GM23338 (cell line): ENCODE data around the gene CAMSAP2. TPM values are rescaled to one million over a fixed set of nuclear protein-coding genes. Genes with fewer than 3 reads are reported as not detected.

Experiments used
- ATAC-seq: fragments of 200-7000 bp; cut with Tn5 transposase; 3 replicates; pipeline ENCODE4 v1.9.1; 2020
- DNase-seq: peaks from one replicate; pipeline ENCODE4 v3.0.0-alpha.2; 2015; ENCODE audit warnings: low spot score
- H2AFZ ChIP-seq: fragments of 200-600 bp; sonication (generic); 2 replicates; pipeline ENCODE4 v1.8.0; 2016; ENCODE audit warnings: antibody characterized with exemption, mild to moderate bottlenecking, moderate library complexity
- H3F3A ChIP-seq: fragments of 200-600 bp; sonication (generic); replicated peaks from 2 replicates; pipeline ENCODE4 v1.8.0; 2017; ENCODE audit warnings: antibody characterized with exemption, mixed run types, low read depth
- H3K27ac ChIP-seq: fragments of 200-600 bp; sonication (generic); 2 replicates; pipeline ENCODE4 v1.6.1; 2016; ENCODE audit warnings: low read depth
- H3K27me3 ChIP-seq: fragments of 200-600 bp; sonication (generic); 2 replicates; pipeline ENCODE4 v1.8.0; 2016; ENCODE audit warnings: mild to moderate bottlenecking, mixed run types, moderate library complexity; ENCODE audit not compliant: insufficient read depth
- H3K36me3 ChIP-seq: fragments of 200-600 bp; sonication (generic); 2 replicates; pipeline ENCODE4 v1.8.0; 2016; ENCODE audit warnings: mild to moderate bottlenecking; ENCODE audit not compliant: insufficient read depth
- H3K4me1 ChIP-seq: fragments of 200-600 bp; sonication (generic); 2 replicates; pipeline ENCODE4 v1.8.0; 2016; ENCODE audit warnings: mild to moderate bottlenecking, moderate library complexity; ENCODE audit not compliant: insufficient read depth
- H3K4me2 ChIP-seq: fragments of 200-600 bp; sonication (generic); 2 replicates; pipeline ENCODE4 v1.7.1; 2017; ENCODE audit warnings: mixed run types
- H3K4me3 ChIP-seq: fragments of 200-600 bp; sonication (generic); 2 replicates; pipeline ENCODE4 v1.6.1; 2016; ENCODE audit warnings: mixed run types
- H3K79me2 ChIP-seq: fragments of 200-600 bp; sonication (generic); replicated peaks from 2 replicates; pipeline ENCODE4 v1.8.0; 2017; ENCODE audit warnings: mild to moderate bottlenecking; ENCODE audit not compliant: insufficient read depth
- H3K9me2 ChIP-seq: fragments of 200-600 bp; sonication (generic); 2 replicates; pipeline ENCODE4 v1.8.0; 2017; ENCODE audit not compliant: insufficient read depth
- H4K20me1 ChIP-seq: fragments of 200-600 bp; sonication (generic); replicated peaks from 2 replicates; pipeline ENCODE4 v1.8.0; 2017; ENCODE audit warnings: mild to moderate bottlenecking; ENCODE audit not compliant: insufficient read depth
- H3K27ac Mint-ChIP-seq: 2 replicates; pipeline ENCODE4 v1.8.0; 2020; ENCODE audit warnings: inconsistent platforms, mild to moderate bottlenecking, moderate library complexity, mixed read lengths
- H3K27me3 Mint-ChIP-seq: 3 replicates; pipeline ENCODE4 v1.8.0; 2022; ENCODE audit warnings: low read depth, mild to moderate bottlenecking, moderate library complexity, mixed read lengths, inconsistent platforms; ENCODE audit not compliant: insufficient read depth, poor library complexity
- H3K36me3 Mint-ChIP-seq: 3 replicates; pipeline ENCODE4 v1.8.0; 2021; ENCODE audit warnings: low read depth, mild to moderate bottlenecking, inconsistent platforms, moderate library complexity, mixed read lengths
- H3K4me1 Mint-ChIP-seq: 3 replicates; pipeline ENCODE4 v1.8.0; 2020; ENCODE audit warnings: mild to moderate bottlenecking, inconsistent platforms, mixed read lengths
- H3K4me3 Mint-ChIP-seq: 3 replicates; pipeline ENCODE4 v1.8.0; 2021; ENCODE audit warnings: moderate library complexity, mild to moderate bottlenecking, inconsistent platforms, mixed read lengths
- H3K9me3 Mint-ChIP-seq: 3 replicates; pipeline ENCODE4 v1.8.0; 2020; ENCODE audit warnings: moderate library complexity, mild to moderate bottlenecking, inconsistent platforms, mixed read lengths
- CREB1 ChIP-seq: fragments of 250-450 bp; sonication (Bioruptor Pico); IDR thresholded peaks from 2 replicates; pipeline ENCODE4 v1.5.0; 2020; ENCODE audit warnings: low read depth, mild to moderate bottlenecking, moderate library complexity
- CTCF ChIP-seq, 2 experiments: fragments of 200-600 bp in 1 of 2; sonication (generic) in 1 of 2; conservative IDR thresholded peaks; 2 replicates each; pipeline versions ENCODE4 v1.5.1 to v1.6.1; 2016 to 2017; ENCODE audit warnings: antibody characterized with exemption in 2 of 2, low read depth in 2 of 2, mild to moderate bottlenecking in 2 of 2, moderate library complexity in 1 of 2
- ETS1 ChIP-seq: IDR thresholded peaks from 2 replicates; pipeline ENCODE4 v1.6.1; 2016; ENCODE audit warnings: antibody characterized with exemption
- NANOG ChIP-seq: IDR thresholded peaks from 2 replicates; pipeline ENCODE4 v1.6.1; 2016; ENCODE audit warnings: antibody characterized with exemption, borderline replicate concordance
- STAT1 ChIP-seq: IDR thresholded peaks from one replicate; pipeline ENCODE4 v1.6.1; 2016; ENCODE audit warnings: antibody characterized with exemption; ENCODE audit not compliant: unreplicated experiment
- ZNF331 ChIP-seq: fragments of 250-450 bp; sonication (Bioruptor Pico); IDR thresholded peaks from 2 replicates; pipeline ENCODE4 v1.5.0; 2020; ENCODE audit warnings: low read depth, mild to moderate bottlenecking, moderate library complexity
- polyA plus RNA-seq: library from polyadenylated mRNA; unstranded; fragments of >200 nt; fragmentation: Nextera tagmentation; extraction: Ambion mirVana; gene quantifications from 2 replicates; pipeline ENCODE4 v1.2.1, GENCODE V29; 2016
- total RNA-seq: library from RNA; depleted of rRNA; stranded (reverse); fragments of >200 nt; shearing (Covaris generic); gene quantifications from 2 replicates; pipeline ENCODE4 v1.2.3, GENCODE V29; 2014
- TF ChIP-seq, protein P1 (sequence below): fragments of 250-450 bp; sonication (Bioruptor Pico); IDR thresholded peaks from 2 replicates; pipeline ENCODE4 v1.5.0; 2020; ENCODE audit warnings: mild to moderate bottlenecking, moderate library complexity

Gene CAMSAP2
- total and polyA plus RNA-seq, 2 experiments from 2014 or later = 9.1 to 21.3 TPM

DNA sequence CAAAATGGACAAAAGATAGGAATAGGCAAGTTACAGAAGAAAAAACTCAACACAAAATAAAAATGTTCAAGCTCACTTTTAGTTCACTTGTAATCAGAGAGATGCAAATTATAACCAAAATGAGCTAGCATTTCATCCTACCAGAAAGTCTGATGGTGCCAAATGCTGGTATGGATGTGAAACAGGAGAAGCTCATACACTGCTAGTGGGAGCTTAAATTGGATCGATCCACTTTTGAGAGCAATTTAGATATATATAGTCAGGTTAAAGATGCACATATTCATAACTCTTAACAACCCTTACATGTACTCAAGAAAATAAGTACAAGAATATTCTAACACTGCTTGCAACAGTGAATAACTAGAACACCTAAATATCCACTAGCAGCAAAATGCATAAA is 18.5 kb upstream of the CAMSAP2 start (continued):
- TF ChIP-seq CTCF (conservative IDR thresholded peaks at IDR 0.05; ENCODE audit: low read depth in 2 of 2) (no peak), ETS1 (no peak), STAT1 (no peak)
- TF ChIP-seq, protein P1, sequence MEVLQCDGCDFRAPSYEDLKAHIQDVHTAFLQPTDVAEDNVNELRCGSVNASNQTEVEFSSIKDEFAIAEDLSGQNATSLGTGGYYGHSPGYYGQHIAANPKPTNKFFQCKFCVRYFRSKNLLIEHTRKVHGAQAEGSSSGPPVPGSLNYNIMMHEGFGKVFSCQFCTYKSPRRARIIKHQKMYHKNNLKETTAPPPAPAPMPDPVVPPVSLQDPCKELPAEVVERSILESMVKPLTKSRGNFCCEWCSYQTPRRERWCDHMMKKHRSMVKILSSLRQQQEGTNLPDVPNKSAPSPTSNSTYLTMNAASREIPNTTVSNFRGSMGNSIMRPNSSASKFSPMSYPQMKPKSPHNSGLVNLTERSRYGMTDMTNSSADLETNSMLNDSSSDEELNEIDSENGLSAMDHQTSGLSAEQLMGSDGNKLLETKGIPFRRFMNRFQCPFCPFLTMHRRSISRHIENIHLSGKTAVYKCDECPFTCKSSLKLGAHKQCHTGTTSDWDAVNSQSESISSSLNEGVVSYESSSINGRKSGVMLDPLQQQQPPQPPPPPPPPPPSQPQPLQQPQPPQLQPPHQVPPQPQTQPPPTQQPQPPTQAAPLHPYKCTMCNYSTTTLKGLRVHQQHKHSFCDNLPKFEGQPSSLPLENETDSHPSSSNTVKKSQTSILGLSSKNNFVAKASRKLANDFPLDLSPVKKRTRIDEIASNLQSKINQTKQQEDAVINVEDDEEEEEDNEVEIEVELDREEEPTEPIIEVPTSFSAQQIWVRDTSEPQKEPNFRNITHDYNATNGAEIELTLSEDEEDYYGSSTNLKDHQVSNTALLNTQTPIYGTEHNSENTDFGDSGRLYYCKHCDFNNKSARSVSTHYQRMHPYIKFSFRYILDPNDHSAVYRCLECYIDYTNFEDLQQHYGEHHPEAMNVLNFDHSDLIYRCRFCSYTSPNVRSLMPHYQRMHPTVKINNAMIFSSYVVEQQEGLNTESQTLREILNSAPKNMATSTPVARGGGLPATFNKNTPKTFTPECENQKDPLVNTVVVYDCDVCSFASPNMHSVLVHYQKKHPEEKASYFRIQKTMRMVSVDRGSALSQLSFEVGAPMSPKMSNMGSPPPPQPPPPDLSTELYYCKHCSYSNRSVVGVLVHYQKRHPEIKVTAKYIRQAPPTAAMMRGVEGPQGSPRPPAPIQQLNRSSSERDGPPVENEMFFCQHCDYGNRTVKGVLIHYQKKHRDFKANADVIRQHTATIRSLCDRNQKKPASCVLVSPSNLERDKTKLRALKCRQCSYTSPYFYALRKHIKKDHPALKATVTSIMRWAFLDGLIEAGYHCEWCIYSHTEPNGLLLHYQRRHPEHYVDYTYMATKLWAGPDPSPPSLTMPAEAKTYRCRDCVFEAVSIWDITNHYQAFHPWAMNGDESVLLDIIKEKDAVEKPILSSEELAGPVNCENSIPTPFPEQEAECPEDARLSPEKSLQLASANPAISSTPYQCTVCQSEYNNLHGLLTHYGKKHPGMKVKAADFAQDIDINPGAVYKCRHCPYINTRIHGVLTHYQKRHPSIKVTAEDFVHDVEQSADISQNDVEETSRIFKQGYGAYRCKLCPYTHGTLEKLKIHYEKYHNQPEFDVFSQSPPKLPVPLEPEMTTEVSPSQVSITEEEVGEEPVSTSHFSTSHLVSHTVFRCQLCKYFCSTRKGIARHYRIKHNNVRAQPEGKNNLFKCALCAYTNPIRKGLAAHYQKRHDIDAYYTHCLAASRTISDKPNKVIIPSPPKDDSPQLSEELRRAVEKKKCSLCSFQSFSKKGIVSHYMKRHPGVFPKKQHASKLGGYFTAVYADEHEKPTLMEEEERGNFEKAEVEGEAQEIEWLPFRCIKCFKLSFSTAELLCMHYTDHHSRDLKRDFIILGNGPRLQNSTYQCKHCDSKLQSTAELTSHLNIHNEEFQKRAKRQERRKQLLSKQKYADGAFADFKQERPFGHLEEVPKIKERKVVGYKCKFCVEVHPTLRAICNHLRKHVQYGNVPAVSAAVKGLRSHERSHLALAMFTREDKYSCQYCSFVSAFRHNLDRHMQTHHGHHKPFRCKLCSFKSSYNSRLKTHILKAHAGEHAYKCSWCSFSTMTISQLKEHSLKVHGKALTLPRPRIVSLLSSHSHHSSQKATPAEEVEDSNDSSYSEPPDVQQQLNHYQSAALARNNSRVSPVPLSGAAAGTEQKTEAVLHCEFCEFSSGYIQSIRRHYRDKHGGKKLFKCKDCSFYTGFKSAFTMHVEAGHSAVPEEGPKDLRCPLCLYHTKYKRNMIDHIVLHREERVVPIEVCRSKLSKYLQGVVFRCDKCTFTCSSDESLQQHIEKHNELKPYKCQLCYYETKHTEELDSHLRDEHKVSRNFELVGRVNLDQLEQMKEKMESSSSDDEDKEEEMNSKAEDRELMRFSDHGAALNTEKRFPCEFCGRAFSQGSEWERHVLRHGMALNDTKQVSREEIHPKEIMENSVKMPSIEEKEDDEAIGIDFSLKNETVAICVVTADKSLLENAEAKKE = no peak

DNA sequence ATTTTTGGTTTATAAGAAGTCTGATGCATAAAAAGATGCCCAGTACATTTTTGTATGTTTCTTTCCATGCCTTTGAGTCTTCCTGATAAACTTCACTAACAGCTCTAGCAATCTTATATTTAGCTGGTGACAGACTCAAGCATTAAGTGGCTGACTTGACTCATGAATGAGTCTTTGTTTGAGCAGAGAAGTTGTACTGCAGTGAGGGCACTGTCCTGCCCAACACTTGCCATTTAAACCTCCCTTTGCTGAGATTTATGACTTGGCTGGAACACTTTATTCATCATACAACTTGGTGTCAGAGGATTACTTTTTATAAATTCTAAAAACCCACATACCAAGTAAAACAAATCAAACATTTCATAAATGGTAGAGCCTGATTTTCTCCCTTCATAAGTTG is 14.6 kb upstream of the CAMSAP2 start:
- no peaks in the 10 kb centered on the region for H3K4me1 Mint-ChIP-seq
- no peak overlapping the region for H3K4me2 ChIP-seq
- no peaks in the 10 kb centered on the region for H3F3A ChIP-seq
- no peaks in the 10 kb centered on the region for H3K9me3 Mint-ChIP-seq
- H3K9me2 ChIP-seq = no peaks in the 10 kb centered on the region
- no peak overlapping the region for H3K4me3 Mint-ChIP-seq
- ATAC-seq (no peak), DNase-seq (no peak)
- no peaks in the 10 kb centered on the region for H4K20me1 ChIP-seq
- no peaks in the 10 kb centered on the region for H3K79me2 ChIP-seq
- no peaks in the 10 kb centered on the region for H3K4me1 ChIP-seq
- H3K36me3 ChIP-seq = no peaks in the 10 kb centered on the region
- peaks cover 2% of the 10 kb centered on the region for H3K27me3 Mint-ChIP-seq
- no peaks in the 10 kb centered on the region for H3K36me3 Mint-ChIP-seq
- no peak overlapping the region for H3K27ac ChIP-seq
- H3K27me3 ChIP-seq = no peaks in the 10 kb centered on the region
- no peak overlapping the region for H3K27ac Mint-ChIP-seq
- H3K4me3 ChIP-seq = no peak overlapping the region
- H2AFZ ChIP-seq = no peak overlapping the region
- TF ChIP-seq, protein P1 = no peak
- TF ChIP-seq ZNF331 (CRISPR knock-in tag) (no peak), NANOG (no peak), STAT1 (no peak), CREB1 (CRISPR knock-in tag) (no peak)
